GM12878 (cell line): ENCODE data around the gene TBC1D20. TPM values are rescaled to one million over a fixed set of nuclear protein-coding genes. Genes with fewer than 3 reads are reported as not detected.
"Not testable (repeated sequence)": the region's sequence is repeated elsewhere in the genome, so short reads cannot be mapped to it uniquely, and the experiment has no call there.

Experiments
- ATAC-seq: fragments of 200-7000 bp; cut with Tn5 transposase; 3 replicates; pipeline ENCODE4 v1.9.1; 2020; ENCODE audit warnings: mild to moderate bottlenecking, moderate library complexity
- BruUV-seq: library from RNA; stranded (reverse); fragments of 400-500 nt; replicated peaks from 2 replicates; lab custom pipeline; 2021; lab: Mats Ljungman, UMichigan
- CTCF ChIA-PET: fragments of 300-600 bp; sonication (Branson Sonifier 250); formaldehyde crosslinking; extraction: SDS; loops from one replicate; lab custom pipeline; 2021; ENCODE audit warnings: inconsistent platforms; lab: Yijun Ruan, JAX
- POLR2A ChIA-PET: fragments of 350-600 bp; formaldehyde crosslinking; extraction: SDS; loops from one replicate; lab custom pipeline; 2021; ENCODE audit warnings: inconsistent platforms; lab: Charles Lee
- RAD21 ChIA-PET: fragments of 300-600 bp; sonication (Branson Sonifier 250); formaldehyde crosslinking; loops from one replicate; lab custom pipeline; 2023; ENCODE audit warnings: antibody characterized with exemption; ENCODE audit not compliant: unreplicated experiment; lab: Charles Lee
- SMC1A ChIA-PET: fragments of 300-600 bp; sonication (Branson Sonifier 250); formaldehyde crosslinking; loops from one replicate; lab custom pipeline; 2023; ENCODE audit not compliant: unreplicated experiment, uncharacterized antibody; lab: Charles Lee
- DNase-seq: peaks from one replicate; pipeline ENCODE4 v3.0.0-alpha.2; 2011; ENCODE audit warnings: low read depth, low spot score
- FAIRE-seq: peaks from 3 replicates; lab custom pipeline; 2011; peaks lifted over from hg19 to GRCh38; lab: Jason Lieb, UNC
- H2AFZ ChIP-seq: 2 replicates; pipeline ENCODE4 v1.6.0; 2011; ENCODE audit warnings: low read depth, low read length, control low read depth; ENCODE audit not compliant: control insufficient read depth
- H3K27ac ChIP-seq: 2 replicates; pipeline ENCODE4 v1.5.1; 2011; ENCODE audit warnings: control low read depth; ENCODE audit not compliant: control insufficient read depth, insufficient read depth
- H3K27me3 ChIP-seq, 2 experiments: replicated peaks in 1 of 2; 2 replicates each; pipeline versions ENCODE4 v1.6.0 to v1.6.1; 2011; ENCODE audit warnings: low read length in 1 of 2; ENCODE audit not compliant: control insufficient read depth in 2 of 2, insufficient read depth in 2 of 2
- H3K36me3 ChIP-seq, 2 experiments: 2 replicates each; pipeline ENCODE4 v1.5.1; 2011; ENCODE audit warnings: low read length in 1 of 2; ENCODE audit not compliant: control insufficient read depth in 2 of 2, insufficient read depth in 2 of 2
- H3K4me1 ChIP-seq: 2 replicates; pipeline ENCODE4 v1.6.1; 2011; ENCODE audit warnings: mild to moderate bottlenecking, low read length, moderate library complexity, mixed read lengths; ENCODE audit not compliant: control insufficient read depth, insufficient read depth
- H3K4me2 ChIP-seq: 2 replicates; pipeline ENCODE4 v1.6.0; 2011; ENCODE audit warnings: control low read depth; ENCODE audit not compliant: control insufficient read depth, insufficient read depth
- H3K4me3 ChIP-seq: fragments of 200-600 bp; sonication (generic); 2 replicates; pipeline ENCODE4 v1.5.1; 2016
- H3K79me2 ChIP-seq: 2 replicates; pipeline ENCODE4 v1.6.0; 2011; ENCODE audit warnings: low read length; ENCODE audit not compliant: control insufficient read depth, insufficient read depth
- H3K9ac ChIP-seq: 2 replicates; pipeline ENCODE4 v1.8.0; 2011; ENCODE audit warnings: low read length, control low read depth, mixed read lengths; ENCODE audit not compliant: control insufficient read depth, insufficient read depth
- H3K9me3 ChIP-seq: replicated peaks from 3 replicates; pipeline ENCODE4 v1.5.1; 2011; ENCODE audit warnings: mild to moderate bottlenecking, low read length; ENCODE audit not compliant: control insufficient read depth, insufficient read depth
- H4K20me1 ChIP-seq: 2 replicates; pipeline ENCODE4 v1.6.0; 2011; ENCODE audit not compliant: control insufficient read depth, insufficient read depth
- NR2C1 ChIP-seq: fragments of 450-650 bp; IDR thresholded peaks from 2 replicates; pipeline ENCODE4 v1.6.1; 2017; ENCODE audit warnings: antibody characterized with exemption, mild to moderate bottlenecking, moderate library complexity
- ZNF217 ChIP-seq: fragments of 450-650 bp; IDR thresholded peaks from 2 replicates; pipeline ENCODE4 v1.6.1; 2017; ENCODE audit warnings: antibody characterized with exemption, mild to moderate bottlenecking
- WGBS: methylation state at CpG from one replicate; pipeline ENCODE4 v1.1.6; 2016; ENCODE audit warnings: low lambda C conversion rate; ENCODE audit not compliant: insufficient replicate concordance, insufficient coverage; ENCODE audit errors: missing lambda C conversion rate; 5-methylcytosine and 5-hydroxymethylcytosine counted together
- in situ Hi-C: fragments of 300-500 bp; cut with MboI; formaldehyde crosslinking; loops from 9 replicates; pipeline ENCODE4 v1.14.3; 2018; ENCODE audit warnings: mixed read lengths
- intact Hi-C: fragments of 100-400 bp; cut with micrococcal nuclease; formaldehyde crosslinking; loops from one replicate; pipeline ENCODE4 v1.14.2; 2022; ENCODE audit not compliant: unreplicated experiment
- polyA plus RNA-seq, 11 experiments: library from polyadenylated mRNA; depleted of rRNA in 4 of 11; unstranded in 6 of 11; stranded (reverse) in 5 of 11; fragments of >200 nt; fragmentation: Nextera tagmentation in 4 of 11; fragmentation: Illumina TruSeq in 1 of 11; extraction: Ambion mirVana in 4 of 11; extraction: Trizol in 1 of 11; gene quantifications; 1 replicate in 1 of 11; 2 replicates in 10 of 11; pipeline versions ENCODE4 v1.2.1 to v1.2.3, GENCODE V29; 2011 to 2016; ENCODE audit warnings: inconsistent platforms in 2 of 11, missing spikeins in 2 of 11, low read depth in 1 of 11
- total RNA-seq, 4 experiments: library from RNA; depleted of rRNA in 3 of 4; stranded (reverse); fragments of >200 nt in 3 of 4; fragmentation: Illumina TruSeq in 1 of 4; extraction: Trizol in 1 of 4; gene quantifications; 2 replicates each; pipeline versions ENCODE4 v1.2.1 to v1.2.3, GENCODE V29; 2013 to 2021

TBC1D20 gene
- total and polyA plus RNA-seq, 10 of the 15 experiments (the other 5 are each of a cell fraction or from before 2014, with no cell fraction given): 4.3 to 17.9 (median 11.2) TPM

GRCh38 chr20:454951-455350 lies 7.4 kb downstream of the TBC1D20 start:
- Histone ChIP-seq H3K27ac (no peak overlapping the region), H3K9ac (no peak overlapping the region), H3K4me2 (no peak overlapping the region), H4K20me1 (no peaks in the 10 kb centered on the region), H3K9me3 (no peaks in the 10 kb centered on the region), H3K4me1 (no peaks in the 10 kb centered on the region), H3K79me2 (peaks cover 30% of the 10 kb centered on the region), H3K4me3 (no peak overlapping the region), H3K36me3 (no peaks in the 10 kb centered on the region; a peak in 1 of 4 replicates), H3K27me3 (no peaks in the 10 kb centered on the region), H2AFZ (no peak overlapping the region)
- BruUV-seq: no TSS peak
- CTCF ChIA-PET: no interaction called here
- DNase-seq: no peak
- in situ Hi-C loops: no loop called here
- ATAC-seq: no peak
- intact Hi-C loops: no loop called here
- RAD21 ChIA-PET: no interaction called here
- no peak for FAIRE-seq
- SMC1A ChIA-PET: no interaction called here
- WGBS: 94% methylated on average over 3 of the region's 3 CpGs
- POLR2A ChIA-PET: no interaction called here
- no peak for TF ChIP-seq NR2C1
- TF ChIP-seq ZNF217: no peak

- H3K27ac ChIP-seq, H2AFZ ChIP-seq, H4K20me1 ChIP-seq, DNase-seq, ATAC-seq, H3K27me3 ChIP-seq, H3K9ac ChIP-seq, FAIRE-seq, H3K36me3 ChIP-seq, in situ Hi-C loops, intact Hi-C loops, H3K9me3 ChIP-seq, POLR2A ChIA-PET, CTCF ChIA-PET, H3K4me1 ChIP-seq, H3K4me3 ChIP-seq, RAD21 ChIA-PET, H3K4me2 ChIP-seq, SMC1A ChIA-PET, BruUV-seq: not testable (repeated sequence)
- 92% methylated on average over 11 of the region's 11 CpGs for WGBS
- peaks cover 16% of the 10 kb centered on the region for H3K79me2 ChIP-seq
Observed at GRCh38 chr20:452021-452420, 10.3 kb downstream of the TBC1D20 start.
